ENCODE measurements around the gene CHST3. TPM values are rescaled to one million over a fixed set of nuclear protein-coding genes. Genes with fewer than 3 reads are reported as not detected.
"Not testable (repeated sequence)": the region's sequence is repeated elsewhere in the genome, so short reads cannot be mapped to it uniquely, and the experiment has no call there.

Gene CHST3
- total RNA-seq, 1 experiment from 2014 or later: 10.0 TPM

- DNase-seq (ENCODE audit: low spot score): no peak
- BruUV-seq (replicated peaks): no TSS peak
- intact Hi-C loops (cut with micrococcal nuclease; ENCODE audit: unreplicated experiment): no loop called here
- no peaks in the 10 kb centered on the region for H3K9me3 ChIP-seq (ENCODE audit: low read depth, low read length, poor library complexity, severe bottlenecking)
- peak overlapping the region; percentile 80 for H3K27ac ChIP-seq (ENCODE audit: low read depth, low read length, poor library complexity, severe bottlenecking)
- no peaks in the 10 kb centered on the region for H3K36me3 ChIP-seq (ENCODE audit: insufficient read depth, low read length, poor library complexity, severe bottlenecking)
- TF ChIP-seq EZH2 (IDR thresholded peaks at IDR 0.05; ENCODE audit: borderline replicate concordance, low read depth, low read length, poor library complexity, severe bottlenecking) (no peak), CTCF (conservative IDR thresholded peaks at IDR 0.05; ENCODE audit: low read depth, low read length) (no peak)
- peaks cover 21% of the 10 kb centered on the region for H3K4me1 ChIP-seq (ENCODE audit: insufficient read depth, low read length, poor library complexity, severe bottlenecking)
- H3K4me3 ChIP-seq (ENCODE audit: low read depth, low read length, poor library complexity, severe bottlenecking): peak overlapping the region; percentile 90
- CTCF ChIA-PET: no interaction called here
- H3K27me3 ChIP-seq (replicated peaks; ENCODE audit: insufficient read depth, low read depth, low read length, poor library complexity): no peaks in the 10 kb centered on the region
- POLR2A ChIA-PET (ENCODE audit: low non-redundant PET): no interaction called here
Observed at GRCh38 chr10:71965623-71966022, 1.4 kb downstream of the CHST3 start.

- H3K27ac ChIP-seq (ENCODE audit: low read depth, low read length, poor library complexity, severe bottlenecking): no peak overlapping the region
- intact Hi-C loops (cut with micrococcal nuclease; ENCODE audit: unreplicated experiment): no loop called here
- peaks cover 21% of the 10 kb centered on the region for H3K4me1 ChIP-seq (ENCODE audit: insufficient read depth, low read length, poor library complexity, severe bottlenecking)
- TF ChIP-seq CTCF (conservative IDR thresholded peaks at IDR 0.05; ENCODE audit: low read depth, low read length) (no peak), EZH2 (IDR thresholded peaks at IDR 0.05; ENCODE audit: borderline replicate concordance, low read depth, low read length, poor library complexity, severe bottlenecking) (no peak)
- DNase-seq (ENCODE audit: low spot score): no peak
- POLR2A ChIA-PET (ENCODE audit: low non-redundant PET): no interaction called here
- no peaks in the 10 kb centered on the region for H3K36me3 ChIP-seq (ENCODE audit: insufficient read depth, low read length, poor library complexity, severe bottlenecking)
- no peaks in the 10 kb centered on the region for H3K27me3 ChIP-seq (replicated peaks; ENCODE audit: insufficient read depth, low read depth, low read length, poor library complexity)
- BruUV-seq (replicated peaks): TSS peak; percentile 23
- CTCF ChIA-PET: no interaction called here
- H3K9me3 ChIP-seq (ENCODE audit: low read depth, low read length, poor library complexity, severe bottlenecking): no peaks in the 10 kb centered on the region
- peak overlapping the region; percentile 90 for H3K4me3 ChIP-seq (ENCODE audit: low read depth, low read length, poor library complexity, severe bottlenecking)
Observed at GRCh38 chr10:71966046-71967004, 2.1 kb downstream of the CHST3 start.

- H3K9me3 ChIP-seq (ENCODE audit: low read depth, low read length, poor library complexity, severe bottlenecking); H3K27me3 ChIP-seq (replicated peaks; ENCODE audit: insufficient read depth, low read depth, low read length, poor library complexity); BruUV-seq (replicated peaks); DNase-seq (ENCODE audit: low spot score); H3K27ac ChIP-seq (ENCODE audit: low read depth, low read length, poor library complexity, severe bottlenecking); POLR2A ChIA-PET (ENCODE audit: low non-redundant PET); intact Hi-C loops (cut with micrococcal nuclease; ENCODE audit: unreplicated experiment); H3K4me3 ChIP-seq (ENCODE audit: low read depth, low read length, poor library complexity, severe bottlenecking); CTCF ChIA-PET; H3K36me3 ChIP-seq (ENCODE audit: insufficient read depth, low read length, poor library complexity, severe bottlenecking): not testable (repeated sequence)
- peaks cover 21% of the 10 kb centered on the region for H3K4me1 ChIP-seq (ENCODE audit: insufficient read depth, low read length, poor library complexity, severe bottlenecking)
Observed at GRCh38 chr10:71967958-71968357, 3.8 kb downstream of the CHST3 start.

Measured in A673 (cell line).